SK-N-SH treated with all-trans-retinoic acid at 6 μM for 48 hours (cell line): Measurements from ENCODE around the gene ZNF217.

Experiments used
- BACH2 ChIP-seq: fragments of 250-450 bp; sonication (Bioruptor Pico); IDR thresholded peaks from 2 replicates; pipeline ENCODE4 v1.9.0; 2021; ENCODE audit warnings: mild to moderate bottlenecking, borderline replicate concordance
- CREB5 ChIP-seq: fragments of 250-450 bp; sonication (Bioruptor Pico); IDR thresholded peaks from 2 replicates; pipeline ENCODE4 v1.5.1; 2020; ENCODE audit warnings: low read depth, mild to moderate bottlenecking, moderate library complexity
- ESRRG ChIP-seq: fragments of 250-450 bp; sonication (Bioruptor Pico); IDR thresholded peaks from 2 replicates; pipeline ENCODE4 v1.6.1; 2021; ENCODE audit warnings: mild to moderate bottlenecking
- OSR1 ChIP-seq: fragments of 250-450 bp; sonication (Bioruptor Pico); IDR thresholded peaks from 2 replicates; pipeline ENCODE4 v1.8.0; 2022; ENCODE audit warnings: moderate library complexity, mild to moderate bottlenecking, inconsistent platforms
- PATZ1 ChIP-seq: fragments of 250-450 bp; sonication (Bioruptor Pico); IDR thresholded peaks from 2 replicates; pipeline ENCODE4 v1.8.0; 2020; ENCODE audit warnings: mild to moderate bottlenecking, moderate library complexity, borderline replicate concordance
- PPARA ChIP-seq: fragments of 250-450 bp; sonication (Bioruptor Pico); IDR thresholded peaks from 2 replicates; pipeline ENCODE4 v1.5.0; 2020; ENCODE audit warnings: mild to moderate bottlenecking, borderline replicate concordance
- RARB ChIP-seq: fragments of 250-450 bp; sonication (Bioruptor Pico); IDR thresholded peaks from 2 replicates; pipeline ENCODE4 v1.8.0; 2021; ENCODE audit warnings: mild to moderate bottlenecking, moderate library complexity
- SNAI2 ChIP-seq: fragments of 250-450 bp; sonication (Bioruptor Pico); IDR thresholded peaks from 2 replicates; pipeline ENCODE4 v1.5.0; 2020; ENCODE audit warnings: mild to moderate bottlenecking, moderate library complexity
- ZC3H10 ChIP-seq: fragments of 250-450 bp; sonication (Bioruptor Pico); IDR thresholded peaks from 2 replicates; pipeline ENCODE4 v1.5.1; 2021; ENCODE audit warnings: mild to moderate bottlenecking, moderate library complexity
- ZFP3 ChIP-seq: fragments of 250-450 bp; sonication (Bioruptor Pico); IDR thresholded peaks from 2 replicates; pipeline ENCODE4 v1.5.0; 2020; ENCODE audit warnings: mild to moderate bottlenecking, moderate library complexity
- ZFP30 ChIP-seq: fragments of 450-650 bp; formaldehyde crosslinking; IDR thresholded peaks from 2 replicates; pipeline ENCODE4 v1.5.0; 2022; ENCODE audit warnings: mild to moderate bottlenecking, moderate library complexity
- ZNF70 ChIP-seq: fragments of 450-650 bp; formaldehyde crosslinking; IDR thresholded peaks from 2 replicates; pipeline ENCODE4 v1.5.0; 2020; ENCODE audit warnings: mild to moderate bottlenecking, moderate library complexity
- ZNF8 ChIP-seq: fragments of 450-650 bp; formaldehyde crosslinking; IDR thresholded peaks from 2 replicates; pipeline ENCODE4 v1.5.0; 2020; ENCODE audit warnings: mild to moderate bottlenecking, moderate library complexity
- TF ChIP-seq, protein P1 (sequence below): fragments of 250-450 bp; sonication (Bioruptor Pico); IDR thresholded peaks from 2 replicates; pipeline ENCODE4 v1.8.0; 2021; ENCODE audit warnings: low read depth, mild to moderate bottlenecking, moderate library complexity, borderline replicate concordance

- TF ChIP-seq, protein P1, sequence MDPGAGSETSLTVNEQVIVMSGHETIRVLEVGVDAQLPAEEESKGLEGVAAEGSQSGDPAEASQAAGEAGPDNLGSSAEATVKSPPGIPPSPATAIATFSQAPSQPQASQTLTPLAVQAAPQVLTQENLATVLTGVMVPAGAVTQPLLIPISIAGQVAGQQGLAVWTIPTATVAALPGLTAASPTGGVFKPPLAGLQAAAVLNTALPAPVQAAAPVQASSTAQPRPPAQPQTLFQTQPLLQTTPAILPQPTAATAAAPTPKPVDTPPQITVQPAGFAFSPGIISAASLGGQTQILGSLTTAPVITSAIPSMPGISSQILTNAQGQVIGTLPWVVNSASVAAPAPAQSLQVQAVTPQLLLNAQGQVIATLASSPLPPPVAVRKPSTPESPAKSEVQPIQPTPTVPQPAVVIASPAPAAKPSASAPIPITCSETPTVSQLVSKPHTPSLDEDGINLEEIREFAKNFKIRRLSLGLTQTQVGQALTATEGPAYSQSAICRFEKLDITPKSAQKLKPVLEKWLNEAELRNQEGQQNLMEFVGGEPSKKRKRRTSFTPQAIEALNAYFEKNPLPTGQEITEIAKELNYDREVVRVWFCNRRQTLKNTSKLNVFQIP = no peak
- TF ChIP-seq SNAI2 (CRISPR knock-in tag) (no peak), OSR1 (no peak), CREB5 (no peak), PPARA (CRISPR knock-in tag) (no peak), PATZ1 (CRISPR knock-in tag) (no peak), ZFP30 (CRISPR knock-in tag) (no peak), ESRRG (CRISPR knock-in tag) (no peak), ZFP3 (CRISPR knock-in tag) (no peak), ZNF8 (CRISPR knock-in tag) (no peak), ZC3H10 (CRISPR knock-in tag) (no peak), BACH2 (CRISPR knock-in tag) (no peak), RARB (no peak), ZNF70 (CRISPR knock-in tag) (no peak)
Observed at GRCh38 chr20:53539516-53539915, 54.1 kb downstream of the ZNF217 start.
